Upper lobe of left lung (tissue), 4 donors: Measurements from ENCODE around the gene C15orf39.

Experiments
- POLR2AphosphoS5 ChIP-seq, 2 donors: sonication (generic); formaldehyde crosslinking; IDR thresholded peaks; one replicate each; pipeline ENCODE4 v1.5.1; 2017; ENCODE audit warnings: antibody characterized with exemption in 2 of 2
- TF ChIP-seq, protein P1 (sequence below), 6 experiments: fragments of 450-650 bp in 4 of 6; fragments of 200-600 bp in 2 of 6; sonication (generic) in 2 of 6; IDR thresholded peaks; one replicate each; pipeline ENCODE4 v1.5.1; 2016 to 2019; ENCODE audit warnings: antibody characterized with exemption in 6 of 6

DNA sequence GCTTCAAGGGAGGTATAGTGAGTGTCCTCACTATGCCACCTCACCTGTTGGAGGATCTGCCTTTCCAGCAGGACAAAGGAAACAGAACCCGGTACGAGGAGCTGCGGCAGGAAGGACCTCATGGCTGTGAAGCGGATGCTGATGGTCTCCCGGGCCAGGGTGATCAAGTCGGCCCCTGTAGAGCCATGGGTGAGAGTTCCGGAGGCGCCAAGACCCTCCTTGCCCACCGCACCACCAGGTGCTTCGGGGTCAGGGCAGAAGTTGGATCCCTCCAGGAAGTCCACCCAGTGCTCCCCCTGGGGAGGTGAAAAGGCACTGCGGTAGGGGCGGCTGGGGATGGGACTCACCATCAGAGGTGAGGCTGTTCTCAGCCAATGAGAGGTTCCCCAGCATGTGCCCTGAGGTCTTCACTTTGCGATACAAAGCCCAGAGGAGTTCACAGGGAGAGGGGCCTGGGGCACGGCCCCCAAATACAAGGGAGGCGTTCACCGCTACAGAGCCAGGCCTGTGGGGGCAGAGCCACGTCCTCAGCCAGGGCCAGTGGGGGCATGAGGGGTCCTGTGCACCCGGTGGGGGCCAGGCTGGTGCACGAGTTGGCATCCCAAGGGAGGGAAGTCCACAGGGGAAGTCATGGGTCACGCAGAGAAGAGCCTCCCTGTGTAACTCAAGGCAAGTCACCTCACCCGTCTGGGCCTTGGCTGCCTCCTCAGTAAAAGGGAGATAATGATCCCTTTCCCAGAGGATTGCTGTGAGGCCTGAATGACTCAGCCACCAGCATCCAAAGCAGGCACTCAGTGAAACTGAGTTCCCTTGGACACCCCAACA lies 27.7 kb downstream of the C15orf39 start:
- TF ChIP-seq, protein P1, sequence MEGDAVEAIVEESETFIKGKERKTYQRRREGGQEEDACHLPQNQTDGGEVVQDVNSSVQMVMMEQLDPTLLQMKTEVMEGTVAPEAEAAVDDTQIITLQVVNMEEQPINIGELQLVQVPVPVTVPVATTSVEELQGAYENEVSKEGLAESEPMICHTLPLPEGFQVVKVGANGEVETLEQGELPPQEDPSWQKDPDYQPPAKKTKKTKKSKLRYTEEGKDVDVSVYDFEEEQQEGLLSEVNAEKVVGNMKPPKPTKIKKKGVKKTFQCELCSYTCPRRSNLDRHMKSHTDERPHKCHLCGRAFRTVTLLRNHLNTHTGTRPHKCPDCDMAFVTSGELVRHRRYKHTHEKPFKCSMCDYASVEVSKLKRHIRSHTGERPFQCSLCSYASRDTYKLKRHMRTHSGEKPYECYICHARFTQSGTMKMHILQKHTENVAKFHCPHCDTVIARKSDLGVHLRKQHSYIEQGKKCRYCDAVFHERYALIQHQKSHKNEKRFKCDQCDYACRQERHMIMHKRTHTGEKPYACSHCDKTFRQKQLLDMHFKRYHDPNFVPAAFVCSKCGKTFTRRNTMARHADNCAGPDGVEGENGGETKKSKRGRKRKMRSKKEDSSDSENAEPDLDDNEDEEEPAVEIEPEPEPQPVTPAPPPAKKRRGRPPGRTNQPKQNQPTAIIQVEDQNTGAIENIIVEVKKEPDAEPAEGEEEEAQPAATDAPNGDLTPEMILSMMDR (IDR thresholded peaks at IDR 0.05), result no peak
- TF ChIP-seq POLR2AphosphoS5 (IDR thresholded peaks at IDR 0.05), result no peak
